HG03108 (cell line): Measurements from ENCODE around the gene DCST2.
A peak's percentile ranks its signal among the peaks of the same experiment; 100 is the strongest.

Experiments
- ATAC-seq: cut with Tn5 transposase; IDR thresholded peaks from one replicate; pipeline ENCODE4 v1.9.1; 2021; ENCODE audit warnings: moderate library complexity; ENCODE audit not compliant: unreplicated experiment

DCST2 gene

GRCh38 chr1:155050560-155051341 is 17.2 kb upstream of the DCST2 start, which contains the start of gene ADAM15:
ADAM15 (plus strand) TSS chr1:155051316; CDS start chr1:155051387, 71 bp downstream.
- peak; percentile 49 for ATAC-seq

DNA sequence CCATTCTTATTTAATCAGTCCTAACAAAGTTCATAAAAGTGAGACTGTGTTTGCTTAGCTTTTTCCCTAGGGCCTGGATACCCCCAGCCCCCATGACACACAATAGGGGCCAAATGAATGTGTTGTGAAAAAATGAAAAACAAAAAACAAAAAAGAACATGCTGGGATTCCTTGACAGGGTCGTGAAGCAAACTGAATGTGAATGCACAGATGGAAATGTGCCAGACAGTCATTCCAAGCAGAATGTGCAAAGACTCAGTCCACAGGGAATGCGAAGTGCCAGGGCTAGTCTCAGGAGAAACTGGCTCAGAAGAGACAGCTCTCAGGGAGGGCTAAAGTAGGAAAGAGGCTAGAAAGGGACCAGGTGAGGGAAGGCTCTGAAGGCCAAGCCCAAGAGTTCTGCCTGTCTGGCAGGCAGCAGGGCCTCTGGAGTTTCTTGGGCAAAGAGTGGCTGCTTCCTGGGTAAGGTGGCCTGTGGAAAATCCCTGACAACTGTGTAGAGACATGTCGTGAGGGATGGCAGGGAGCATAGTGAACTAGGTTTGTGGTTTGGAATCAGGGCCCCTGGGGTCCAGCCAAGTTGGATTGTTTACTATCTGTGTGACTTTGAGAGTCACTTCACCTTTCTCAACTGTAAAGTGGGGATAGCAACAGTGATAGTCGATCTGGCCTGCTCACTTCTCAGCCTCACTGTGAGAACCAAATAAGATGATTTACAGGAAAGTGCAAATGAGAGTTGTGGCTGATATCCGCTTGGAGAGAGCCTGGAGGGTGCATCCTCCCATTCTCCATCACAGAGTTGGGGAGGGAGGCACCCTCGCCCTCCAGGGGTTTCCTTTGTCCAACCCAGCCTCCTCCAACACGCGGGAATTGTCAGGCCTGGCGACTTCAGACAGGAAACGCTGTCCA is 16.3 kb upstream of the DCST2 start:
- ATAC-seq = no peak

GRCh38 chr1:155048449-155049334 is 15.1 kb upstream of the DCST2 start:
- ATAC-seq = no peak

DNA sequence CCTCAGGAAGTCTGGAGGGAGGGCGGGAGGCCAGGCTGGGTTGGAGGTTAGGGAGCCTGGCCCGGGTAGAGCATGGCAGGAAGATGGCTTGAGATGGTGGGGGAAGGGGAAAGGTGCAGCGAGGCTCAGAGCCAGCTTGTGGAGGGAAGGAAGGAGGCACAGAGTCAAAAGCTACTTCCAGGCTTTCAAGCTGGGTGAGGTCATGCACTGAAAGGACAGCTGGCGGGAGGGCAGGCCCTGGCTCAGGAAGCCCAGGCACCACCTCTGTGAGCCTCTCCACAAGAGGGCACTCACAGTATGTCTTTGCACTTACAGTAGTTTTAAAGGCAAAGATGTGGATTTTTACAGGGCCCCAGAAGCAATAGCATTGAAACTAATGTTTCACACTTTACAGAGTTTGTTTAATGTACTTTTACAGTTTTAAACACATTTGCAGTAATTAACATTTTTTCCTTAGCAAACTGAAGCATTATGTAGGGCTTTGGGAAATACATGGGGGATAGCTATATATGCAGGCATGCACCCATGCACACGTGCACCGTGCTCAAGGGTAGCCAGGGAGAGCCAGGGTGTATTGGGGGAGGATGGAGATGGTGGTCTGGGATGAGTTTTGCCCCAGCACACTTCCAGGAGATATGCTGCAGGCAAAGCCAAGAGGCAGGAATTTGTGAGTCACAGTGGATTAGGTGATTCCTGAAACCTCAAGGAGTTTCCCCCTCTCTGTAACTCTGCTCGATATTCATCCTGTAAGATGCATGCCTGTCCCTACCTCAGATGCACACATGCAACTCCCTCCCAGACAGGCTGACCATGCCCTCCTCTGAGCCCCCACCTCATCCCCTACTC is 11.5 kb upstream of the DCST2 start:
- ATAC-seq = no peak

GRCh38 chr1:155044365-155044764 is 10.8 kb upstream of the DCST2 start:
- ATAC-seq = no peak

DNA sequence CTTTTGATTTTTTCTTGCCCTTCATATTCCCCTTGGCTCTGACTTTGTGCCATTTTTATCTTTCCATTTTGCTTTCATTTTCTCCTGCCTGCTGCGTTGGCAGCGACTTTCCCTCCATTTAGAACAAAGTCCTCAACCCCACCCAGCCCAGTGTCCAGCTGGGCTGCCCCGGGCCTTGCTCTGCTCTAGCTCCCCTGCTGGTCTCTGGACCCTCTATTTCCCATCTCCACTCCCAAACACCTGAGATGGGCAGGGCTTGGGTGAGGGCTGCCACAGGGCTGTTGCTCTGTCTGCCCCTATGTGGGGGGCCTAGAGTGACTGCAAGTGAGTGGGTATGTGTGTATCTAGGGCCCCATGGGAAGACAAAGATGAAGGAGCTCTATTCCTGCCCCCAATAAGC is 10.2 kb upstream of the DCST2 start:
- no peak for ATAC-seq

GRCh38 chr1:155043301-155043702 is 9.7 kb upstream of the DCST2 start:
- no peak for ATAC-seq

GRCh38 chr1:155042789-155043188 is 9.2 kb upstream of the DCST2 start:
- no peak for ATAC-seq

DNA sequence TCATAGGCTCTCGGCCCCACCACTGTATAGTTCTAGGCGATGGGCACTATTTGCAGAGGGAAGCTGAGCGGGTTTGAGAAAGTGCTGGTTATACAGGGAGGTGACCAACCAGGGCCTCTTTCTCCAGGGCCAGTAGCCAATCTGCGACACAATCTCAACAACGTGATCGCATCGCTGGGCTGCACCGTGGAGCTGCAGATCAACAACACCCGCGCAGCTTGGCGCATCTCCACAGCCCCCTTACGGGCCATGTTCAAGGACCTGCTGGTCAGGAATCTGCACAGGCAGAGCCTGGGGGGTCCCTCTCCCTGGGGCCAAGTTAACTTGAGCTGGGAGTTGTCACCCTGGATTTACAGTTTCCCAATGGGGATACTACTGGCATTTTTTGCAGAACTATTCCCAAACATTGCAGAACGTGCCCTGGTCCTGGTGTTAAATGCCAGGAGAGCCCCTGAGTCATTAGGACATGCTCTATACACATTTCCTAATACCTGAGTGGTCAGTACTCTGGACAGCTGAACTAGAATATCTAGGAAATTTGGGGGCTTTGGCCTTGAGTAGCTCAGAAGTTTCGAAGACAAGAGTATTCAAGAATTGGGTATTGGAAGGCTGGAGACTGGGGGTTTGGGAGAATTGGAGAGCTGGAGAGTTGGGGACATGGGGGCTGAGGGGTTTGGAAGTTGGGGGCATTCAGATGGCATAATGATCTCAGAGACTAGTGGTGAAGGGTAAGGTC is 6.9 kb upstream of the DCST2 start:
- ATAC-seq = no peak

- no peak for ATAC-seq
Observed at GRCh38 chr1:155039308-155039669, 5.7 kb upstream of the DCST2 start.

GRCh38 chr1:155038602-155039307 is 5.2 kb upstream of the DCST2 start:
- ATAC-seq = no peak

DNA sequence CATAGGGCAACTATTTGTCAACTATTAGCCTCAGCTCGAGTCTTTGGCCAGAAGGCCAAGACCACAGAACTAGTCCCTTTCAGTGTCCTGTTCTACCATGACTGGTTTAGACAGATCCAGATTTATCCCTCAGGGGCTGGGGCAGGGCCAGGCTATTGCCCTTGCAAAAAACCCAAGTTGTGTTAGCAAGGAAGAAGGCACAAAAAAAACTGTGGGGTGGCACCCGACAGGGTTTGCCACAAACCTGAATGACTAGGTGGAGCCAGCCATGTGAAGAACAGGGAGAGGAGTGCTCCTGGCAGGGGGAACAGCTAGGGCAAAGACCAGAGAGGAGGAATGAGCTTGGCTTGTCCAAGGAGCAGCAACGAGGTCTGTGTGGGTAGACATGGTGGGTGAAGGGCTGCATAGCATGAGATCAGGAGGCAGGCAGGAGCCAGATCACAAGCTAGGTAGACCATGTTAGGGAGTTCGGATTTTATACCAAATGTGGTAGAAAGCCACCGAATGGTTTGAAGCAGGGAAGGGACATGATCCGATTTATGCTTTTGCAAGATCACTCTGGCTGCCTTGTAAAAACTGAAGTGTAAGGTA is 4.4 kb upstream of the DCST2 start:
- ATAC-seq = no peak

DNA sequence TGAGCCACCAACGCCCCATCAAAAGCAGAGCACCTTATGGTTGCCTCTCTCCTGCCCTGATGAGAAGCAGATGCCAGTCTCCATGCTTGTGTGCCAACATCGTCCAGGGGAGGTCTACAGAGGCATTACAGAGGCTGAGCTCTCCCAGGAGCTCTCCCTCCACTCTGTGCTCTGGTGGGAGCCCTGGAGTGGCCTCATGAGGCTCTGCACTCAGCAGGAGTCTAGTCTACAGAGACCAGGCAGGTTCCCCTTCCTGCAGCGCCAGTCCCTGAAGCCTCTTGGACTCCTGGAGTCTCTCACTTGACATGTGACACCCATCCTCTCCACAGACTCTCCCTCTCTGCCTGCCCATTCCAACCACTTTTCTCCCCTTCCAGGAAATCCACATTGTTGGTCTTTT is 3.5 kb upstream of the DCST2 start:
- no peak for ATAC-seq

- no peak for ATAC-seq
Observed at GRCh38 chr1:155035936-155036335, 2.4 kb upstream of the DCST2 start.

GRCh38 chr1:155034318-155035208 is 982 bp upstream of the DCST2 start:
- no peak for ATAC-seq

GRCh38 chr1:155032886-155033285 is 695 bp downstream of the DCST2 start:
- ATAC-seq = no peak

DNA sequence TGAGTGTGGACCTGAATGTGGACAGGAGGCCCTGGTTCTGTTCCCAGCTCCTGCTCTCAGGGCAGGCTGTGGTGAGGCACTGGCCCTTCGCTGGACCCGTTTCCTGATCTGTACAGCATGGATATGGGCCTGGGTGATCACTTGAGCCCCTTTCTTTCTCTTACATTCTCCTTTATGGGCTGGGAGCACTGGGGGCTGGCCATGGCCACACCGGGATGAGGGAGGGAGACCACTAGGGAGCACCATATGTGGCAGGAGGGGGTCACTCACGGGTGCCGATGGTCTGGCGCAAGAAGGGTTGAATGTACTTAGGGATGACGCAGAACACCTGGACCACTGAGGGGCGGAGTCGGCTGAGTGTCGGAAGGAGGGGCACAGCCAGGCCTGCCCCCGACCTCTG is 2.7 kb downstream of the DCST2 start:
- ATAC-seq = no peak
